Uterus (tissue), 4 donors: ENCODE measurements around the gene G6PC3. TPM values are rescaled to one million over a fixed set of nuclear protein-coding genes. Genes with fewer than 3 reads are reported as not detected.
"Not testable (repeated sequence)": the region's sequence is repeated elsewhere in the genome, so short reads cannot be mapped to it uniquely, and the experiment has no call there.

ENCODE experiments used
- DNase-seq, 2 donors: peaks; one replicate each; pipeline ENCODE4 v3.0.0-alpha.2; 2019 to 2020
- H3K27ac ChIP-seq, 2 donors: fragments of 200-600 bp; sonication (generic); 1 replicate in 1 of 2; 2 replicates in 1 of 2; pipeline ENCODE4 v1.5.1; 2016 to 2018
- H3K27me3 ChIP-seq, 2 donors: fragments of 200-600 bp; sonication (generic); one replicate each; pipeline ENCODE4 v1.5.1; 2018 to 2019; ENCODE audit warnings: control low read depth in 1 of 2
- H3K36me3 ChIP-seq, 2 donors: fragments of 200-600 bp; sonication (generic); one replicate each; pipeline ENCODE4 v1.5.1; 2019; ENCODE audit warnings: control low read depth in 1 of 2
- H3K4me1 ChIP-seq, 2 donors: fragments of 200-600 bp; sonication (generic); one replicate each; pipeline ENCODE4 v1.5.1; 2018 to 2019; ENCODE audit warnings: control low read depth in 1 of 2
- H3K4me3 ChIP-seq, 2 donors: fragments of 200-600 bp; sonication (generic); 1 replicate in 1 of 2; 2 replicates in 1 of 2; pipeline ENCODE4 v1.5.1; 2018 to 2019; ENCODE audit warnings: mild to moderate bottlenecking in 1 of 2
- H3K9me3 ChIP-seq, 2 donors: fragments of 200-600 bp; sonication (generic); one replicate each; pipeline ENCODE4 v1.5.1; 2019; ENCODE audit warnings: control low read depth in 1 of 2
- POLR2A ChIP-seq, 2 donors: fragments of 450-650 bp; IDR thresholded peaks; one replicate each; pipeline ENCODE4 v1.6.1; 2016; ENCODE audit warnings: antibody characterized with exemption in 2 of 2, mild to moderate bottlenecking in 1 of 2, moderate library complexity in 1 of 2
- intact Hi-C: fragments of 100-400 bp; cut with DNase I; formaldehyde crosslinking; loops from one replicate; pipeline ENCODE4 v1.15.1; 2023; ENCODE audit warnings: low total_unique reads
- total RNA-seq, 4 donors: library from RNA; depleted of rRNA in 3 of 4; stranded (reverse); fragments of >200 nt in 3 of 4; gene quantifications; one replicate each; pipeline versions ENCODE4 v1.1.0 to v1.2.4, GENCODE V29; 2014 to 2023
- TF ChIP-seq, protein P1 (sequence below), 4 experiments: fragments of 200-600 bp in 2 of 4; fragments of 450-650 bp in 2 of 4; sonication (generic) in 2 of 4; IDR thresholded peaks; one replicate each; pipeline ENCODE4 v1.5.1; 2016 to 2019; ENCODE audit warnings: antibody characterized with exemption in 4 of 4, mild to moderate bottlenecking in 2 of 4, moderate library complexity in 1 of 4
- donor health status: DM: yes; HTN: yes; CAD: no.

Gene G6PC3
- total RNA-seq, 4 donors from 2014 or later, result 12.4 to 66.3 (median 33.8) TPM

DNA sequence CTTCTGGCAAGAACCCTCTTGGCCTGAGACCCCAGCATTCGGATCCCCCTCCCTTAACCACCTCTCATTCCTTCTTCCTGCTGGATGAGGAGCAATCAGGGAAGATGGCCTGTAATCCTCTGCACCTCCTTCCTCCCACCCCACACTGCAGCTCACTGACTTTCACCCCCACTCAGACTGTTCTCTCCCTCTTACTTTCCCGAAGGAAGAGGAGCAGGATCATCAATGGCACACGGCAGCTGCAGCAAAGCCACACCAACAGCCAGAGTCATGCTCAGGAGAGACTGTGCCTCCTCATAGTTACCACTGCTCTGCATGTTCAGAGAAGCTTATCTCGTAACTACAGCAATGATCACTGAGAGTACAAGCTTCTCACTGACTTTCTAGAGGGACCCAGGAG is 45.7 kb upstream of the G6PC3 start:
- H3K9me3 ChIP-seq, result no peaks in the 10 kb centered on the region
- no peak overlapping the region for H3K27ac ChIP-seq
- no peaks in the 10 kb centered on the region for H3K36me3 ChIP-seq
- TF ChIP-seq, protein P1, sequence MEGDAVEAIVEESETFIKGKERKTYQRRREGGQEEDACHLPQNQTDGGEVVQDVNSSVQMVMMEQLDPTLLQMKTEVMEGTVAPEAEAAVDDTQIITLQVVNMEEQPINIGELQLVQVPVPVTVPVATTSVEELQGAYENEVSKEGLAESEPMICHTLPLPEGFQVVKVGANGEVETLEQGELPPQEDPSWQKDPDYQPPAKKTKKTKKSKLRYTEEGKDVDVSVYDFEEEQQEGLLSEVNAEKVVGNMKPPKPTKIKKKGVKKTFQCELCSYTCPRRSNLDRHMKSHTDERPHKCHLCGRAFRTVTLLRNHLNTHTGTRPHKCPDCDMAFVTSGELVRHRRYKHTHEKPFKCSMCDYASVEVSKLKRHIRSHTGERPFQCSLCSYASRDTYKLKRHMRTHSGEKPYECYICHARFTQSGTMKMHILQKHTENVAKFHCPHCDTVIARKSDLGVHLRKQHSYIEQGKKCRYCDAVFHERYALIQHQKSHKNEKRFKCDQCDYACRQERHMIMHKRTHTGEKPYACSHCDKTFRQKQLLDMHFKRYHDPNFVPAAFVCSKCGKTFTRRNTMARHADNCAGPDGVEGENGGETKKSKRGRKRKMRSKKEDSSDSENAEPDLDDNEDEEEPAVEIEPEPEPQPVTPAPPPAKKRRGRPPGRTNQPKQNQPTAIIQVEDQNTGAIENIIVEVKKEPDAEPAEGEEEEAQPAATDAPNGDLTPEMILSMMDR (IDR thresholded peaks at IDR 0.05), result no peak
- no peak for TF ChIP-seq POLR2A (IDR thresholded peaks at IDR 0.05)
- no peaks in the 10 kb centered on the region for H3K27me3 ChIP-seq
- intact Hi-C loops, result no loop called here
- H3K4me3 ChIP-seq, result no peak overlapping the region
- no peaks in the 10 kb centered on the region for H3K4me1 ChIP-seq
- DNase-seq, result no peak

DNA sequence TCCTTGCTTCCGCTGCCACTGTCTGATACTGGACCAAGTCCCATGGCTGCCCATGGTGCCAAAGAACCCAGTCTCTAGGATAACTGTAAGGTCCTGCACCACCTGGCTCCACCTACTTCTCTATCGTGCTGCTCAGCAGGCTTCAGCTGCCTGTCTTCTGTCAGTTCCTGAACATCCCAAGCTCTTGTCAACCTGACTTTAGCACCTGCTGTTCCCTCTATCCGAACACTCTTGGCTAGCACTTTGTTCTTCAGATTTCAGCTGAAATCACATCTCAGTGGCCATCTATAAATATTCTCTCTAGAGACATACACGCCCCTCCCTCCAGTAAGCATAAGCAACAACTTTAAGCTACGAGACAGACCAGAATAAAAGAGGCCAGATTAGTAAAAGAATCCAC is 40.8 kb upstream of the G6PC3 start:
- no peak for DNase-seq
- Histone ChIP-seq H3K36me3 (no peaks in the 10 kb centered on the region), H3K9me3 (no peaks in the 10 kb centered on the region), H3K27me3 (no peaks in the 10 kb centered on the region), H3K4me1 (no peaks in the 10 kb centered on the region), H3K4me3 (no peak overlapping the region), H3K27ac (no peak overlapping the region)
- intact Hi-C loops, result no loop called here
- TF ChIP-seq, protein P1 (IDR thresholded peaks at IDR 0.05), result no peak
- no peak for TF ChIP-seq POLR2A (IDR thresholded peaks at IDR 0.05)

DNA sequence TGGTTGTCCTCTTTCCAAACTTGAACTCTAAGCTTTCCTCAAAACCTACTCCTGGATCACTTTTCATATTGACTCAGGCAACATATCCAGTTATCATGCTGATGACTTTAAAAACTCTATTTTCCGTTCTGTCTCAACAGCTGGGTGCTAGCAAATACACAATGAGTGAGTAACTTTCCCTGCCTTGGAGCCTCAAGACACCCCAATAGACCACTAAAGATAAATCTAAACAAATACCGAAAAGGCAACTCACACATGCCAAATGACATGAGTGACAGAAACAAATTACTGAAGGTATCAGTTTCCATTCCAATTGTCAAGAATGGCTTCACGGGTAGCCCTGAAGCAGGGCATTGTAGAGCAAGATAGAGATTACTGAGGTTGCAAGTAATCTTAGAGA is 40.1 kb upstream of the G6PC3 start:
- TF ChIP-seq, protein P1 (IDR thresholded peaks at IDR 0.05), result no peak
- no peak for TF ChIP-seq POLR2A (IDR thresholded peaks at IDR 0.05)
- no peak for DNase-seq
- Histone ChIP-seq H3K4me3 (no peak overlapping the region), H3K27ac (no peak overlapping the region), H3K9me3 (no peaks in the 10 kb centered on the region), H3K27me3 (no peaks in the 10 kb centered on the region), H3K4me1 (no peaks in the 10 kb centered on the region), H3K36me3 (no peaks in the 10 kb centered on the region)
- intact Hi-C loops, result no loop called here

- no peaks in the 10 kb centered on the region for H3K9me3 ChIP-seq
- no peak for DNase-seq
- H3K36me3 ChIP-seq, result no peaks in the 10 kb centered on the region
- H3K27me3 ChIP-seq, result no peaks in the 10 kb centered on the region
- H3K27ac ChIP-seq, result peak overlapping the region in 1 of 2 donors; percentile 13
- intact Hi-C loops, result no loop called here
- TF ChIP-seq, protein P1 (IDR thresholded peaks at IDR 0.05), result no peak
- no peak for TF ChIP-seq POLR2A (IDR thresholded peaks at IDR 0.05)
- no peaks in the 10 kb centered on the region for H3K4me1 ChIP-seq
- no peak overlapping the region for H3K4me3 ChIP-seq
Observed at GRCh38 chr17:44033861-44034408, 36.6 kb upstream of the G6PC3 start.

GRCh38 chr17:44034688-44035087 is 35.8 kb upstream of the G6PC3 start:
- H3K4me3 ChIP-seq, H3K27me3 ChIP-seq, H3K9me3 ChIP-seq, H3K4me1 ChIP-seq, DNase-seq, H3K27ac ChIP-seq, H3K36me3 ChIP-seq, intact Hi-C loops: not testable (repeated sequence)

DNA sequence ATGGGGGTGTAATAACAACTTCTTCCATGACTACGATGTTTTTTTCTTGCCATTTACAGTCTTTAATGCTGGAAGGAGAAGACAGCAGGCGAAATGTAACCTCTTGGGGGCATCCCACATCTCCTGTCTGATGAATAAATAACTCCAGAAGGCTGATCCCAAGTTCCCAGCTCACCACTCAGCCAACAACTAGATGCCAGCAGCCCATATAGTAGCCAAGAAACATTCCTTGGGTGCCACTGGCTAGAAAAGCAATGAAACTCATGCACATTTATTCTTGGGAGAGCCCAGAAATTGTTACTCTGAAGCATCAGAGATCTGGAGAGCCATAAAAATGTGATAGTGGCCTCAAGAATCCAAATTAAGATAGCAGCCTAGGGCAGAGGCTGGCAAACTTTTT is 33.1 kb upstream of the G6PC3 start:
- H3K9me3 ChIP-seq, result no peaks in the 10 kb centered on the region
- no peak overlapping the region for H3K4me3 ChIP-seq
- H3K36me3 ChIP-seq, result no peaks in the 10 kb centered on the region
- peaks cover 0 to 11% of the 10 kb centered on the region in 2 donors for H3K4me1 ChIP-seq
- intact Hi-C loops, result no loop called here
- no peak for TF ChIP-seq POLR2A (IDR thresholded peaks at IDR 0.05)
- TF ChIP-seq, protein P1 (IDR thresholded peaks at IDR 0.05), result no peak
- no peak overlapping the region for H3K27ac ChIP-seq
- no peaks in the 10 kb centered on the region for H3K27me3 ChIP-seq
- DNase-seq, result no peak
